ENCODE data around the gene SGCA. TPM values are rescaled to one million over a fixed set of nuclear protein-coding genes. Genes with fewer than 3 reads are reported as not detected.
A peak's percentile ranks its signal among the peaks of the same experiment; 100 is the strongest.

The SGCA gene
- total RNA-seq, 1 experiment from 2014 or later: not detected

DNA sequence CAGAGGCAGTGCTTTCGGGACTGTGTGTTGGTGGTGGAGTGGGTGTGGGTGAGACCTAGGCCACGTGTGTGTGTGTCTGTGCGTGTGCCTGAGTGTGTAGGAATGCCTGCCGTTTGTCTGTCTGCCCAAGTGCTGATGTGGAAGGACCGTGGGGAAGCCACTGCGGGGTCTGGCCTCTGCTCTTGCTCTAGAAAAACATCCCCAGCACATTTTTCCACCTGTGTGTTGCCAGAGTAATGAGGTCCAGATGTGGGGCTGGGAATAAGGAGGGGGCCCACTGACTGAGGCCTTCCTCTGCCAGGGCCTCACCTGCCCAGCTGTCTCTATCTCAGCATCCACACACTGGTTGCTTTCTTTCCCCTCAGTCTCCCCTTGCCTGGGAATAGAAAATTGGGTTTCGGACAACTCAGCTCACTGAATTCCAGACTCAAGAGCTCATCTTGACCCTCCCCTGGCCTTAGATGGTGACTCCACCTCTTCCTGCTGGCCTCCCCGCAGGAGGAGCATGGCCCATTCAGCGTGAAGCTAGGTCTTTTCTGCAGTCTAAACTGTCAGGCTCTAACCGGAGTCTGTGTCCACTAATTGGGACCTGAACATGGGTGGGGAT, 7.6 kb downstream of the SGCA start:
- in situ Hi-C loops (cut with HindIII; ENCODE audit: low pct_unique_long_range_greater_than_20kb, low sequenced_read_pairs): no loop called here
- no peak for DNase-seq (ENCODE audit: low read depth)

DNA sequence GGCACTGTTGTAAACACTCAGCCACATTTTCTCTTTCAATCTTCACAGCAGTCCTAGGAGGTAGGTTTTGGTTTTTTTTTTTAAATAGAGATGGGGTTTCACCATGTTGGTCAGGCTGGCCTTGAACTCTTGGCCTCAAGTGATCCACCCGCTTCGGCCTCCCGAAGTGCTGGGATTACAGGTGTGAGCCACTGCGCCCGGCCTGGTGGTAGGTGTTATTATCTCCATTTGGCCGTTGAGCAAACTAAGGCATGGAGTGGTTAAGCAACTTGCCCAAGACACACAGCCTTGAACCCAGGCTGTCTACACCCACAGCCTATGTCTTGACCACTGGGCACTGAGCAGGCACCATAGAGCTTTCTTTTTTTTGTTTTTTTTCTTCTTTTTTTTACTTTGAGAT, 8.6 kb downstream of the SGCA start:
- no peak for DNase-seq (ENCODE audit: low read depth)
- in situ Hi-C loops (cut with HindIII; ENCODE audit: low pct_unique_long_range_greater_than_20kb, low sequenced_read_pairs): no loop called here

DNA sequence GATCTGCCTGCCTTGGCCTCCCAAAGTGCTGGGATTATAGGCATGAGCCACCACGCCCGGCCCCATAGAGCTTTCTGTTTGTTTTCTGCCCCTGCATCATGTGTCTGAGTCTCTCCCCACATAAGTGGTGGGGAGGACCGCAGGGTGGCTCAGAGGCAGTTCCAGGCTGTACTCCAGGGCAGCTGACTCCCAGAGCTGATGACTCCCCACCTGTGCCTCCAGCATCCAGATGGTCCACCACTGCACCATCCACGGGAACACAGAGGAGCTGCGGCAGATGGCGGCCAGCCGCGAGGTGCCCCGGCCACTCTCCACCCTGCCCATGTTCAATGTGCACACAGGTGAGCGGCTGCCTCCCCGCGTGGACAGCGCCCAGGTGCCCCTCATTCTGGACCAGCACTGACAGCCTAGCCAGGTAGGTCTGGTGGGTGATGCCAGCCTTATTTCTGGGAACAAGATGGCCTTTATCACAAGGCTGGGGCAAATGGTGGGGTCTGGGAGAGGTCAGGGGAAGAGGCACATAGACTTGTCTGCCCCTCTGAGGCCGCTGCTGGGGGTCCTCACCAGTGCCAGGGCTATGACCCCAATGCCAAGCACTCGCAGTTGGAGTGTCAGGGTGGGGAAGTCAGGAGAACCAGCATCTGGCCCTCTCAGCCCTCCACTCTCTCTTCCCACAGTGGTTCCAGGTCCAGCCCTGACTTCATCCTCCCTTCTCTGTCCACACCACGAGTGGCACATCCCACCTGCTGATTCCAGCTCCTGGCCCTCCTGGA, 9.4 kb downstream of the SGCA start:
- DNase-seq (ENCODE audit: low read depth): no peak
- in situ Hi-C loops (cut with HindIII; ENCODE audit: low pct_unique_long_range_greater_than_20kb, low sequenced_read_pairs): no loop called here

DNA sequence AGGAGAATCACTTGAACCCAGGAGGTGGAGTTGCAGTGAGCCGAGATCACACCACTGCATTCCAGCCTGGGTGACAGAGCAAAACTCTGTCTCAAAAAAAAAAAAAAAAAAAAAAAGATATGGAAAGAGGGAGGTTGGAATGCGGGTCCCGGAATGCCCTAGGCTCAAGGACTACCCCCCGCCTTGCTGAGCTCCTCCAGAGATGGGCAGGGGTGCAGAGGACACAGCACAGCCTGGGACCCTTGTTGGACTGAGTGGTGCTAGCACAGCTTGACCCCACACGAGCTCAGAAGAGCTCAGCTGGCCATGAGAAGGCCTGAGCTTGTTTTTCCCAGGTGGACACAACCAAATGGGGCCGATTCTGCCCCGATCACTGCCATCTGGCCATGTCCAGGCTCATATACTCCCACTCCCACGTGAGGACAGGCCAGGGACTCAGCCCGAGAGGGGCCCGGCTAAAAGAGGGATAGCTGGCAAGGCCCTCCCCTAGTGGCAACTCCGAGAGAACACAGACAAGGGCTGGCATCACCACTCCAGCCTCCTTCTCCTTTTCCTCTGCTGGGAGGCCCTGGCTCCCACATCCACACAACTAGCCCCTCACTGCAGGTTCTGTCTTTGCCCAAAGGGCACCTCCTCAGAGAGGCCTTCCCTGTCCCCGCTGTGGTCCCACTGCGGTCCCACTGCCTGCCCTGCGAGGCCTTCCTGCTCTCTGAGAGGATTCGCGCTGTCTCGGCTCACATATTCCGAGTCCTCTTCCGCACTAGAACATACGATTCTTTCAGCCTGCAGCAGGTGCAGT, 11.0 kb downstream of the SGCA start:
- in situ Hi-C loops (cut with HindIII; ENCODE audit: low pct_unique_long_range_greater_than_20kb, low sequenced_read_pairs): no loop called here
- DNase-seq (ENCODE audit: low read depth): no peak

DNA sequence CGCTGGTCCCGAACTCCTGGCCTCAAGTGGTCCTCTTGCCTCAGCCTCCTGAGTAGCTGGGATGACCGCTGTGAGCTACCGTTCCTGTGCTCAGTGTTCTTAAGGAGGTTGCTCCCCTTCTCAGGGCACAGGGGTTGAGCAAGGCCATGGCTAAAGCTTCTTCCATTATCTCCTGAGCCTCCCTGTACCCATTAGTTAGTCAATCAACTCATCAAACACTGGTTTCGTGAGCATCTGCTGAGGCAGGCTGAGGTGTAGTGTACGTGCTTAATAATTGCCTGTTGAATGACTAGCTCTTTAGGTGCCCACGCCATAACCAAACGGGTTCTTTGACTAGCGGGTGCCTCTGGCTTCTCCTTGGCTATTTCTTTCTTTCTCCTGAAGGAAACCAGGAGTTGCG, 11.7 kb downstream of the SGCA start:
- DNase-seq (ENCODE audit: low read depth): no peak
- in situ Hi-C loops (cut with HindIII; ENCODE audit: low pct_unique_long_range_greater_than_20kb, low sequenced_read_pairs): no loop called here

DNA sequence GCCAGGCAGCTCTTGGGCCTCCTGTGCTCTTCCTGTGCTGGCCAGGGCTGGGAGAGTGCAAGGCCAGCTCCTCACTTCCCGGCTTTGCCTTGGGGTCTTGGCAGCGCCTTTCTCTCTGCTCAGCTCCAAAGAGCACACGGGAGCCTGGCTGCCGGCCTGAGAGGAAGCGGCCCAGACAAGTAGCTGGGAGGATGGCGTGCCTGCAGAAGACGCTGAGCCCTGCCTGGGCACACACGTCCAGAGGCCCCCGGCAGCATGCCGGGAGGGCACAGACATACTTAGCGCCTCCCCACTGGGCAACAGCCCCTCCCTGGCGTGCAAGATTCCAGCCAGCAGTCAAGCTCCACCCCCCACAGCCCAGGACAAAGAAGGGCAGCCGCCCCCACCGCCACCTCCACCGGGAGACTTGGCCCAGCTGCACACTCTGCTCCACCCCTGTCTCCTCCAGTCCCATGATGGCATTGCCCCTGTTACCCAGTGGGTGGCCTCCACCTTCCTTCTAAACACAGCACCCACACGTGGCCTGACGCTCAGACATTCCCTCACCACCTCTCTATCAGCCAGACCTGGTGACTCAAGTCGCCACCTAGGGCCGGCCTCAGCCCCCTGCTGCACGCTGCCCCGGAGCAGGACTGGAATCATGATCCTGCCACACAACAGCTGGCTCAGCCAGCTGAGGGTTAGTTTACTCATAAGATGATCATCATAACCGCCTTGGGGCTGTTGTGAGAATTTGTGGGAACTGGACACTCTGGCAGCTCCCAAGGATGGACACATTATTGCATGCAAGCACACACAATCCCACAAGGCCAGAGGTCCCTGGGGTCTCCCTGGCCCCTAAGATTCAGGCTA, 12.4 kb downstream of the SGCA start:
- in situ Hi-C loops (cut with HindIII; ENCODE audit: low pct_unique_long_range_greater_than_20kb, low sequenced_read_pairs): no loop called here
- DNase-seq (ENCODE audit: low read depth): peak; percentile 99

DNA sequence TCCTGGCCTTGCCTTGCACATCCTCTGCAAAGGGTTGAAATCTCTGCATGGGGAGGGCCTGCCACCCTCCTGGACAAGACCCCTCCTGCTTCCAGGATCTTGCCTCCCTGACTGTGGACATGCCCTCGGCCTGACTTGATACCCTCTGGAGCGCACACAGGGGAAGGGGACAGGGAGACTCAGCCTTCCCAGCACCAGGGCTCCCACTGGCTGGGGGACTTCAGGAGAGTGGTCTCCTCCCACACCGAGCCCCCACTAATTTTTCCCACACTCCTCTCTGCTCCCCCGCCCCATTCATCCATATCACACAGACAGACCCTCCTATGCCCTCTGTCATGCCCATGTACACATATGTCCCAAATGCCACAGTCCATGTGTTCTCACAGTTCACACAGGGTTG, 14.3 kb downstream of the SGCA start:
- no peak for DNase-seq (ENCODE audit: low read depth)
- in situ Hi-C loops (cut with HindIII; ENCODE audit: low pct_unique_long_range_greater_than_20kb, low sequenced_read_pairs): no loop called here

DNA sequence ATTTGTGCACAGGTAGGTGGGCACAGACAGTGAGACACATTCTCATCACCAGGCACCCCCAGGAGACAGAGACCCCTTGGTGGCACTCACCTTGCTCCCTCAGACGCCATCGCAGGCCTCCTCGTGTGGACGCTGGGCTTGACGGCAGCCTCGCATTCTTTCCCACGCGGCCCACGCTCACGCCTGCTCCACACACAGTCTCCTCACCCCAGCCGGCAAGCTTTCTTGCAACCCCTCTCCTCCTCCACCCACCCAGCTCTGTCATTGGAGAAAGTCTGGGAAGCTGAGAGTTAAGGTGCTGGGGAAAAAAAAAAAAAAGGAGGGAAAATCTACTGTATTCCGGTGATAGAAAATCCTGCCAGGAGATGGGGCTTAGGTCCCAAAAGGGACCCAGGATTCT, 14.8 kb downstream of the SGCA start:
- DNase-seq (ENCODE audit: low read depth): no peak
- in situ Hi-C loops (cut with HindIII; ENCODE audit: low pct_unique_long_range_greater_than_20kb, low sequenced_read_pairs): no loop called here

DNA sequence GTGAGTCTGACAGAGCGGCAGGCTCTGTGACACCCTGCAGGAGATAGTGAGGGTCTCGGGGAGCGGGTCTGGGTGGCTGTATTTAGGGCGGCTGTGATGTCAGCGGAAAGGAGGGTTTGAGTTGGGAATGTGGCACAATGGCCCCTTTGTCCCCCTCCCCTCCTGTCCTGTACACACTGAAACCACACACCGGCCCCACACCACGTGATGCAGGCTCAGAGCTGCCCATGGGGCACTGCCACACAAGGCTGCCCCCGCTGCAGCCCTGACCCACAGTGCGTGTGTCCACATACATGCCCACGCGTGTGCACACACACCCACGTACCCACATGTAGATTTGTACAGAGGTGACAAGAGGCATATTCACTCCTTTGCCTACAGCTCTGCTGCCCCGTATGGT, 15.3 kb downstream of the SGCA start:
- in situ Hi-C loops (cut with HindIII; ENCODE audit: low pct_unique_long_range_greater_than_20kb, low sequenced_read_pairs): no loop called here
- no peak for DNase-seq (ENCODE audit: low read depth)

DNA sequence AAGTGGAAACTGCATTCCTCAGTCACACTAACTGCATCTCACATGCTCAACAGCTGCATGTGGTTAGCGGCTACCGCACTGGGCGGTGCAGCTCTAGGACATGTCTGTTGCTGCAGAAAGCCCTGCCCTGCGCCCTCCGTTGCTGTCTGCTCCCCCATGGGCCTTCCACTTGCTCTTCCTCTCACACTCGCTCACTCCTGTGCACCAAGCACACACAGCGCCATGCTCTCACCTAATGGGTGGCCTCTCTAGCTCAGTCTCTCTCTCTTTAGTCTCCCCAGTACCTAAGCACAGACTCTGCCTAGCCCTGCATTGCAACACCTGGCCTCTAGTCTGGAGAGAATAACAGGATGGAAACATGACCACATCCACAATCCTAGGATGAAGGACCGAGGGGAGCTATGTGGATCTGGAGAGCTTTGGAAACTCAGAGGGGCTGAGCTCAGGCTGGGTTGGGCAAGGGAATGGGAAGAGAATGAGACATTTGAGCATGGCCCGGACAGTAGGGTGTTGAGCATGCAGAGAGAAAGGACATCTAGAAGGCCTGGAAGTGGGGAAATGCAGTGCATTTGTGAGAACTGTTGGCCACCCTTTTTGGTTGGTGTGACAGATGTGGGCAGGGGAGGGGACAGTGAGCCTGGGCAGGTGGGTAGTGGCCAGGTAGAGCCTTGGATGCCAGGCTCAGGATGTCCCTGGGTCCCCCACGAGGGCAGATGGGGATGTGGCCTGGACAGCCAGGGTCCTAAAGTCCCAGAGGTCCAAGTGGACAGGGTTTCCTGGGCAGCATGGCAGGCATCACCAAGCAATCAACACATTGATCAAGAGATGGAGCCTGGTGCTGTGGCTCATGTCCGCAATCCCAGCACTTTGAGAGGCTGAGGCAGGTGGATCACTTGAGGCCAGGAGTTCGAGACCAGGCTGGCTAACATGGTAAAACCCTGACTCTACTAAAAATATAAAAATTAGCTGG, 16.1 kb downstream of the SGCA start:
- DNase-seq (ENCODE audit: low read depth): no peak
- in situ Hi-C loops (cut with HindIII; ENCODE audit: low pct_unique_long_range_greater_than_20kb, low sequenced_read_pairs): no loop called here

DNA sequence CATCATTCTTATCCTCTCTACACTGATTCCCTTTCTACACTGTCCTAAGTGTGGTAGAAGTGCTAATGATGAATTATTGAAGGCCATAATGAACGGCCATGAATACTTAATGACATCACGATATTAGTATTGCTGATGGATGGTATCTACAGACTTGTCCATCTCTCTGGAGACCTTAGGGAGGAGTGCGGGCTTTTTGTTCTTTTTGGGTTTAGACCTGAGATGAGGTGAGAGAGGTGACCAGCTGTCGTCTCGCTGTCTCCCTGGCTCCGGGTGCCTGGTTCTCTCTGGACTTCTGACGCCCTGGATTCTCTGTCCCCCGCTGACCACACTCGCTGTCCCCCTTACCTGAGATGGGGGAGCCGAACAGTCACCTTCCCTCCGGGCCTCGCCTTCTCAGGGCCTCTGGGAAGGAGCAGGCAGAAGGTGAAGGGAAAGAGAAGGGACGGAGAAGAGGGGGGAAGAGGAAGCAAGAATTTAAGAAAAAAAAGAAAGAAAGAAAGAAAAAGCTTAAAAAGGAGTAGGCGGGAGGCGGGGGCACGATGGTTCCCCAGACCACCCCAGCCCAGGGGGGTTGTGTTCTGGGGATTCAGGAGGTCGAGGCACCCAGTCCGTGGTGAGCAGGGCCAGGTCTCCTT, 17.1 kb downstream of the SGCA start:
- in situ Hi-C loops (cut with HindIII; ENCODE audit: low pct_unique_long_range_greater_than_20kb, low sequenced_read_pairs): no loop called here
- no peak for DNase-seq (ENCODE audit: low read depth)

DNA sequence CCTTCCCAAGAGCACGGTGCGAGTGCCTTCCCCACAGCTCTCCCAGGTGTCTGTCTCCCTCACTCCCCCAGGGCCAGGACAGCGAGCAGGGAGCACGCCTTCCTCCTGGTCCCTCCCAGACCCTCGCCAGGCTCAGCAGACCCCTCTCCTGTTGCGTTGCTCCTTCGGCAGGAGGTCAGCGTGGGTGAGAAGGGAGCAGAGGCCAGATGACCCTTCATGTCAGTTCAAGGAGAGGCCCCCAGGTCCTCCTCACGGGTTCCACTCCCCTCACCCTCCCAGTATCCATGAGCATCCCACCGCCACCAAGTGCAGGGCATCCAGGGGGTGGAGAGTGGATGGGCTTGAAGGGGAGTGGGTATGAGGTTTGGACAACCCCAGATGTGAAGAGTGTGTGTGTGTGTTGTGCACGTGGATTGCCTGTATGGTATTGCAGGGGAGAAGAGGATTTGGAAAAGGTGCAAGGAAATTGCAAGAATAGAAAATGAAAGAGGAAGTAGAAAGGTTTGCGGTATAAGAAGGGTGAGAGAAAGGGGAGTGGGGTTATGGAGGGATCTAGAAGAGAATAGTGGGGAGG, 17.7 kb downstream of the SGCA start:
- DNase-seq (ENCODE audit: low read depth): no peak
- in situ Hi-C loops (cut with HindIII; ENCODE audit: low pct_unique_long_range_greater_than_20kb, low sequenced_read_pairs): no loop called here

DNA sequence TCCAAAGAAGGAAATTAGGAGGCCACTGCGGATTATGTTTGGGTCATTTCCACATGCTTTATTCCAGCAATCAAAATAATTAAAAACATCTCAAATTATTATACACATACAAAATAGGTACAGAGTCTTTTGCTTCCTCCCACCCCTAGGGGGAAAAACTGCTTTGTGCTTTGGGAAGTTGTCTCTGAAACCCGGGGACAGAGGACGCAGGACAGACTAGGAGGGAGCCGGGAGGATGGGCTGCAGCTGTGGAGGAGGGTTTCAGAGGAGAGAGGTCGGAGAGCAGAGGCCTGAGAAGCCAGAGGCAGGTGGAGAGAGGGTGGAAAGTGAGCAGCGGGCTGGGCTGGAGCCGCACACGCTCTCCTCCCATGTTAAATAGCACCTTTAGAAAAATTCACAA, 18.3 kb downstream of the SGCA start:
- DNase-seq (ENCODE audit: low read depth): no peak
- in situ Hi-C loops (cut with HindIII; ENCODE audit: low pct_unique_long_range_greater_than_20kb, low sequenced_read_pairs): no loop called here

DNA sequence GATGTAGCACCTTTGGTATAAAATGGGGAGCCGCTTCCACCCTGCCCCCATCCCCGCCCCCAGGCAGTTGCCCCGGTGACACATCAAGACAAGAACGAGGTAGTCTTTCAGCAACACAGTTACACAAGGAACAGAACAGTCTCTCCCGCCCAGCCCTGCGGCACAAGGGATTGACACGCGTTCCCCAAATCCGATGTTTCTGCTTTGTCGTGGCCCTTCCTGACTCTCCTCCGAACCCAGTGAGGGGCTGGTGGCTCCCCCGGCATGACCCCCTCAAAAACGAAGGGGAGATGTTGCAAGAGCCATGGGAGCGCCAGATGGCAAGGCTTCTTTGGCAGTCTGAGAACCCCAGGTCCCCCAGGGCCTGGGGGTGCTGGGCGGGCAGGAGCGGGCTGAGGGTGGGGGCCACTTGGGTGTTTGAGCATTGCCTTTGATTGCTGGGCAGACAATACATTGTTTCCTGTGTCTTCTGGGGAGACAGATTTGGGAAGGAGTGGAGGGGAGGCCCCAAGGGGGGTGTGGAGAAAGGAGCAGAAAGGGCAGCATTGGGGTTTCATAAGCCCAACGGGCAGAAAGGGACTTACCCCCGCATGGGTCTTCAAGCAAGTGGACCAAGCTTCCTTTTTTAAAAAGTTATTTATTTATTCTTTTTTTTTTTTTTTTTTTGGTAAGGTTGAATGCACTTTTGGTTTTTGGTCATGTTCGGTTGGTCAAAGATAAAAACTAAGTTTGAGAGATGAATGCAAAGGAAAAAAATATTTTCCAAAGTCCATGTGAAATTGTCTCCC, 19.0 kb downstream of the SGCA start:
- in situ Hi-C loops (cut with HindIII; ENCODE audit: low pct_unique_long_range_greater_than_20kb, low sequenced_read_pairs): no loop called here
- no peak for DNase-seq (ENCODE audit: low read depth)

DNA sequence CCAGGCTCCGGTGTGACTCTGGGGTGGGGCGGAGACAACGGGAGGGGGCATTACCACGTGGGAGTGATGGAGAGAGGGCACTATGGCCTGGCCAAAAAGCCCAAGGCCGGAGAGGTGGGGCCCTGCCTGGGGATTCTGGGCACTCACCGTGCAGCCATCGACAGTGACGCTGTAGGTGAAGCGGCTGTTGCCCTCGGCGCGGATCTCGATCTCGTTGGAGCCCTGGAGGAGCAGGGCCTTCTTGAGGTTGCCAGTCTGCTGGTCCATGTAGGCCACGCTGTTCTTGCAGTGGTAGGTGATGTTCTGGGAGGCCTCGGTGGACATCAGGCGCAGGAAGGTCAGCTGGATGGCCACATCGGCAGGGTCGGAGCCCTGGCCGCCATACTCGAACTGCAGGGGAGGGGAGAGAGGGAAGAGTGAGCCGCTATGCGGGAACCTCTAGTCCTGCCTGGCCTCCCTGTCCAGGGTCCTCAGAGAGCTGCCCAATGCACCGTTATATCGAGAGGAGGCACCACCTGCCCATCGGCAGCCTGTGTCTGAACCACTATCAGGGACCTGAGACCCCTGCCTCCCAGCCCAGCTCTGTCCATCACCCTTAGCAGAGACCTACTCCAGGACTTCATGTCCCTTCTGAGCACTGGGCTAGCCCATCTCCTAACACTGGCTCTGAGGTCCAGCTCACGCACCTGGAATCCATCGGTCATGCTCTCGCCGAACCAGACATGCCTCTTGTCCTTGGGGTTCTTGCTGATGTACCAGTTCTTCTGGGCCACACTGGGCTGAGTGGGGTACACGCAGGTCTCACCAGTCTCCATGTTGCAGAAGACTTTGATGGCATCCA, 20.0 kb downstream of the SGCA start:
- DNase-seq (ENCODE audit: low read depth): no peak

More for the DNA sequence above, 20.0 kb downstream of the SGCA start:
- in situ Hi-C loops (cut with HindIII; ENCODE audit: low pct_unique_long_range_greater_than_20kb, low sequenced_read_pairs): no loop called here
